ENCODE data around the gene LTBP3.

LTBP3 gene

DNA sequence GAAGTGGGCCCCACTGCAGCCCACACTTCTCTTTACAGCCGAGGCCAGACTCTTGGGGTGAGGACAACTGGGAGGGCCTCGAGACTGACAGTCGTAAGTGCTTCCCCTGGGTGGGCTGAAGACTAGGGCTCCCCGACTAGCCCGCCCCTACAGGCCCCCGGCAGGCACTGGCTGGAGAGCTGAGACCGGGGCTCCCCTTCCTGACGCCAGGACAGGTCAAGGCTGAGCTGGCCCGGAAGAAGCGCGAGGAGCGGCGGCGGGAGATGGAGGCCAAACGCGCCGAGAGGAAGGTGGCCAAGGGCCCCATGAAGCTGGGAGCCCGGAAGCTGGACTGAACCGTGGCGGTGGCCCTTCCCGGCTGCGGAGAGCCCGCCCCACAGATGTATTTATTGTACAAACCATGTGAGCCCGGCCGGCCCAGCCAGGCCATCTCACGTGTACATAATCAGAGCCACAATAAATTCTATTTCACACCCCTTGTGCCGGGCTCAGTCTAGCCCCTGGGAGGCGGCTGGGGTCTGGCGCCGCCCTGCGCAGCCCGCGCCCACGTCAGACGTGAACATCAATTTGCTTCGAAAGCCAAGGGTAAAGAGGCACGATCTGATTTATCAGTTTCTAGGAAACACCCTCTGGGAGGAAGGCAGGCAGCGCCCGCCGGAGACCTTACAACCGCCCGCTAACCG lies 19.8 kb downstream of the LTBP3 start:
- Histone ChIP-seq H3K4me3 (ENCODE audit: low read depth, low read length) (no peak overlapping the region), H3K27me3 (ENCODE audit: insufficient read depth, low read depth, severe bottlenecking) (no peaks in the 10 kb centered on the region), H3K36me3 (peaks cover 43% of the 10 kb centered on the region), H3K27ac (peak overlapping the region; percentile 77), H3K9me3 (ENCODE audit: severe bottlenecking) (no peaks in the 10 kb centered on the region)
- TF ChIP-seq, protein P1, sequence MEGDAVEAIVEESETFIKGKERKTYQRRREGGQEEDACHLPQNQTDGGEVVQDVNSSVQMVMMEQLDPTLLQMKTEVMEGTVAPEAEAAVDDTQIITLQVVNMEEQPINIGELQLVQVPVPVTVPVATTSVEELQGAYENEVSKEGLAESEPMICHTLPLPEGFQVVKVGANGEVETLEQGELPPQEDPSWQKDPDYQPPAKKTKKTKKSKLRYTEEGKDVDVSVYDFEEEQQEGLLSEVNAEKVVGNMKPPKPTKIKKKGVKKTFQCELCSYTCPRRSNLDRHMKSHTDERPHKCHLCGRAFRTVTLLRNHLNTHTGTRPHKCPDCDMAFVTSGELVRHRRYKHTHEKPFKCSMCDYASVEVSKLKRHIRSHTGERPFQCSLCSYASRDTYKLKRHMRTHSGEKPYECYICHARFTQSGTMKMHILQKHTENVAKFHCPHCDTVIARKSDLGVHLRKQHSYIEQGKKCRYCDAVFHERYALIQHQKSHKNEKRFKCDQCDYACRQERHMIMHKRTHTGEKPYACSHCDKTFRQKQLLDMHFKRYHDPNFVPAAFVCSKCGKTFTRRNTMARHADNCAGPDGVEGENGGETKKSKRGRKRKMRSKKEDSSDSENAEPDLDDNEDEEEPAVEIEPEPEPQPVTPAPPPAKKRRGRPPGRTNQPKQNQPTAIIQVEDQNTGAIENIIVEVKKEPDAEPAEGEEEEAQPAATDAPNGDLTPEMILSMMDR (IDR thresholded peaks at IDR 0.05; ENCODE audit: low read depth, low read length): no peak
- DNase-seq: no peak

DNA sequence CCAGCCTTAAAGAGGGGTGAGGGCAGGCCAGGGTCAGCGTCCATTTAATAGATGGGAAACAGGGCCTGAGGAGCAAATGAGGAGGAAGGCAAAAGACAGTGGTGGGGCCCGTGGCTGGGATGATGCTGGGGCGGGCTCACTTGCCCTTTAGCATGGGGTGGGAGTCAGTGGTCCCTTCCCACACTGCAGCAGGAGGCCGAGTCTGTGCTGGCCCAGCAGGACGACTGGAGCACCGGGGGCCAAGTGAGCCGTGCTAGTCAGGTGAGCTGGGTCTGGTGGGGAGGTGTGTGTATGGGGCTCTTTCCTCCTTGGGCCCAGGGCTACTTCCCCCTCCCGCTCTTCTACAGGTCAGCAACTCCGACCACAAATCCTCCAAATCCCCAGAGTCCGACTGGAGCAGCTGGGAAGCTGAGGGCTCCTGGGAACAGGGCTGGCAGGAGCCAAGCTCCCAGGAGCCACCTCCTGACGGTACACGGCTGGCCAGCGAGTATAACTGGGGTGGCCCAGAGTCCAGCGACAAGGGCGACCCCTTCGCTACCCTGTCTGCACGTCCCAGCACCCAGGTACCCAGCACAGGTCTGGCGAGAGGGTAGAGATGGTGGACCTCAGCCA lies 20.4 kb downstream of the LTBP3 start:
- H3K27ac ChIP-seq: peak overlapping the region; percentile 77

DNA sequence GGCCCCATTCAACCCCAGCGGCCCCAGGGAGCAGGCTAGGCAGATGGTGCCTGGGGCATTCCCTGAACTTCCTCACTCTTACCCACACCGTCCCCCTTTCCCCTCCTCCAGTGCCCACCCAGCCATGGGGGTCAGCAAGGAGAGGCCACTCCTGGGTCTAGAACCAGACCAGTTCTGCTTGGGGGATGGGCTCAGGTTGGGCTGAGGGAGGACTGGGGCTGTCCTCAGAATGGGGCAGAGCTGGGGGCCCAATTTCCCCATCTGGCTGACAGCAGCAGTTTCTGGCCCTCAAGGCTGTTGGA lies 20.9 kb downstream of the LTBP3 start:
- peaks cover 54% of the 10 kb centered on the region for H3K36me3 ChIP-seq
- no peak overlapping the region for H3K4me3 ChIP-seq (ENCODE audit: low read depth, low read length)
- H3K27ac ChIP-seq: peak overlapping the region; percentile 77
- TF ChIP-seq, protein P1 (IDR thresholded peaks at IDR 0.05; ENCODE audit: low read depth, low read length): no peak
- H3K27me3 ChIP-seq (ENCODE audit: insufficient read depth, low read depth, severe bottlenecking): no peaks in the 10 kb centered on the region
- DNase-seq: no peak
- no peaks in the 10 kb centered on the region for H3K9me3 ChIP-seq (ENCODE audit: severe bottlenecking)

More for the DNA sequence above, 20.4 kb downstream of the LTBP3 start:
- TF ChIP-seq, protein P1 (IDR thresholded peaks at IDR 0.05; ENCODE audit: low read depth, low read length): peak; percentile 8; the same call in 1 of the 2 replicates
- peak; percentile 83 for DNase-seq
- Histone ChIP-seq H3K27me3 (ENCODE audit: insufficient read depth, low read depth, severe bottlenecking) (no peaks in the 10 kb centered on the region), H3K36me3 (peaks cover 50% of the 10 kb centered on the region), H3K4me3 (ENCODE audit: low read depth, low read length) (no peak overlapping the region), H3K9me3 (ENCODE audit: severe bottlenecking) (no peaks in the 10 kb centered on the region)

DNA sequence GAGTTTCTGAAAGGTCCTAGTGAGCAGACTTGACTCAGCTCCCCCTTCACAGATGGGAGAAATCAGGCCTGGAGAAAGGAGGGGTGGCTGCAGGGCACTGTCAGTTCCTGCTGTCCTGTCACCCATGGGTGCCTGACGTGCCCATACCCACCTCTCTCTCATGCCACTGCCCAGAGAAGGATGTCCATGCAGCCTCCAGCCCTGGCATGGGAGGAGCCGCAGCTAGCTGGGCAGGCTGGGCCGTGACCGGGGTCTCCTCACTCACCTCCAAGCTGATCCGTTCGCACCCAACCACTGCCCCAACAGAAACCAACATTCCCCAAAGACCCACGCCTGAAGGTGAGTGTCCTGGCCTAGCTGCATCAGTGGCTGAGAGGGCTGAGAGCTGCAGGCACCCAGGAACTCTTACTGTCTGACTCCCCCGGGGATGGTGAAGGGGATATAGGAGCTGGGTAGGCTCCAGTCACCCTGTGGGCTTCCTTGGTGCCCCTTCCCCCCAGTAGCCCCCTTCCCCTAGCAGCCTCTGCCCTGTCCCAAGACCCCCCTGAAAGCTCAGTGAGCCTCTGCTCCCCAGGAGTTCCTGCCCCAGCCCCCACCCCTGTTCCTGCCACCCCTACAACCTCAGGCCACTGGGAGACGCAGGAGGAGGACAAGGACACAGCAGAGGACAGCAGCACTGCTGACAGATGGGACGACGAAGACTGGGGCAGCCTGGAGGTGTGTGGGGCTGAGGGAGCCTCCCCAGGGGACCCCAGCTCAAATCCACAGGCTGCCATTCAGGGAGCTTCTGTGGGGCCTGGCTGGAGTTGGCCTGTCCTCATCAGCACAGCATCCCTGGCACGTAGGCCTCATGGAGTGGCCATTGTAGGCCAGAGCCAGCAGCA lies 21.5 kb downstream of the LTBP3 start:
- peak overlapping the region; percentile 77 for H3K27ac ChIP-seq
- no peaks in the 10 kb centered on the region for H3K9me3 ChIP-seq (ENCODE audit: severe bottlenecking)
- DNase-seq: peak; percentile 65
- H3K27me3 ChIP-seq (ENCODE audit: insufficient read depth, low read depth, severe bottlenecking): no peaks in the 10 kb centered on the region
- TF ChIP-seq, protein P1 (IDR thresholded peaks at IDR 0.05; ENCODE audit: low read depth, low read length): no peak
- H3K4me3 ChIP-seq (ENCODE audit: low read depth, low read length): no peak overlapping the region
- H3K36me3 ChIP-seq: peaks cover 58% of the 10 kb centered on the region

DNA sequence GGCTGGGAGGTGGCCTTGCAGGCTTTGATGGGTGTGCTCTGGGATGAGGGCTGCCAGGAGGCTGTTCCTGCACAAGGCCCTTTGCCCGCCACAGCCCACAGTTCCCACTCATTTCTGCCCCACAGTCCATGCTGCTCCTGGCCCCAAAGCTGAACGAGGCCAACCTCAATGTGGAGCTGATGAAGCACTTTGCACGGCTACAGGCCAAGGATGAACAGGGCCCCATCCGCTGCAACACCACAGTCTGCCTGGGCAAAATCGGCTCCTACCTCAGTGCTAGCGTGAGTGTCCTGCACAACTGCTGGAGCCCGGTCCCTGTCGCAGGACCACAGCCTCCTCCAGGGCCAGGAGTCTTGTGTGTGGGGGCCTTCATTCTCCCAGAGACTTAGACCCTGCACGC lies 23.1 kb downstream of the LTBP3 start:
- no peak overlapping the region; the same call in 1 of the 2 replicates for H3K27ac ChIP-seq
- peaks cover 71% of the 10 kb centered on the region for H3K36me3 ChIP-seq
- no peak for DNase-seq
- TF ChIP-seq, protein P1 (IDR thresholded peaks at IDR 0.05; ENCODE audit: low read depth, low read length): no peak
- H3K9me3 ChIP-seq (ENCODE audit: severe bottlenecking): no peaks in the 10 kb centered on the region
- no peak overlapping the region for H3K4me3 ChIP-seq (ENCODE audit: low read depth, low read length)
- H3K27me3 ChIP-seq (ENCODE audit: insufficient read depth, low read depth, severe bottlenecking): no peaks in the 10 kb centered on the region

All from WERI-Rb-1 (cell line).